GM12891 (cell line): Measurements from ENCODE around the gene MACROH2A1.

ENCODE experiments used
- DNase-seq: peaks from one replicate; pipeline ENCODE4 v3.0.0; 2011; ENCODE audit warnings: low spot score; ENCODE audit not compliant: insufficient read length
- FAIRE-seq: peaks from 2 replicates; lab custom pipeline; 2011; peaks lifted over from hg19 to GRCh38; lab: Jason Lieb, UNC
- PAX5 ChIP-seq: IDR thresholded peaks from 2 replicates; pipeline ENCODE4 v1.6.1; 2011; ENCODE audit warnings: low read length, moderate library complexity, mild to moderate bottlenecking; ENCODE audit not compliant: insufficient read depth, severe bottlenecking
- POLR2A ChIP-seq: IDR thresholded peaks from 2 replicates; pipeline ENCODE4 v1.6.1; 2011; ENCODE audit warnings: low read depth, low read length, control low read depth
- POLR2AphosphoS5 ChIP-seq: IDR thresholded peaks from 2 replicates; pipeline ENCODE4 v1.6.1; 2011; ENCODE audit warnings: low read depth, low read length, control low read depth
- POU2F2 ChIP-seq: IDR thresholded peaks from 2 replicates; pipeline ENCODE4 v1.6.1; 2011; ENCODE audit warnings: low read depth, mild to moderate bottlenecking, control low read depth, low read length, moderate library complexity
- SPI1 ChIP-seq: IDR thresholded peaks from 2 replicates; pipeline ENCODE4 v1.6.1; 2011; ENCODE audit warnings: low read depth, low read length, control low read depth
- TAF1 ChIP-seq: IDR thresholded peaks from 2 replicates; pipeline ENCODE4 v1.6.1; 2011; ENCODE audit warnings: low read depth, low read length, control low read depth

Gene MACROH2A1

GRCh38 chr5:135382106-135382790 is 16.8 kb downstream of the MACROH2A1 start:
- TF ChIP-seq SPI1 (no peak), POU2F2 (no peak), TAF1 (no peak), POLR2A (no peak), PAX5 (no peak)
- FAIRE-seq: no peak
- DNase-seq: no peak

- no peak for DNase-seq
Observed at GRCh38 chr5:135379046-135379654, 19.9 kb downstream of the MACROH2A1 start.

GRCh38 chr5:135377751-135378680 is 21.0 kb downstream of the MACROH2A1 start:
- DNase-seq (no peak), FAIRE-seq (no peak)
- TF ChIP-seq POLR2AphosphoS5: no peak
- TF ChIP-seq POLR2A: no peak
- no peak for TF ChIP-seq TAF1
- TF ChIP-seq SPI1: no peak
- no peak for TF ChIP-seq PAX5
- TF ChIP-seq POU2F2: no peak

More at GRCh38 chr5:135379046-135379654, 19.9 kb downstream of the MACROH2A1 start:
- TF ChIP-seq SPI1 (no peak), POLR2AphosphoS5 (no peak), TAF1 (no peak), PAX5 (no peak), POU2F2 (no peak), POLR2A (no peak)
- no peak for FAIRE-seq

- DNase-seq (peak; percentile 48), FAIRE-seq (peak; percentile 82)
- TF ChIP-seq PAX5 (peak; percentile 39), POU2F2 (no peak), POLR2A (no peak), SPI1 (peak; percentile 27; the same call in 1 of the 2 replicates)
Observed at GRCh38 chr5:135376961-135377624, 21.9 kb downstream of the MACROH2A1 start.

- TF ChIP-seq TAF1 (no peak), PAX5 (no peak), POLR2AphosphoS5 (peak; percentile 31; the same call in 1 of the 2 replicates)
- DNase-seq: no peak
- no peak for FAIRE-seq
Observed at GRCh38 chr5:135375040-135375793, 23.8 kb downstream of the MACROH2A1 start.

- no peak for DNase-seq
- FAIRE-seq: peak; percentile 16
- TF ChIP-seq POU2F2 (no peak), POLR2AphosphoS5 (no peak), PAX5 (no peak), SPI1 (no peak), TAF1 (no peak), POLR2A (no peak)
Observed at GRCh38 chr5:135373736-135374515, 25.1 kb downstream of the MACROH2A1 start.

- TF ChIP-seq POLR2AphosphoS5 (no peak), SPI1 (no peak), POLR2A (no peak), POU2F2 (no peak), PAX5 (no peak), TAF1 (no peak)
- no peak for DNase-seq
- no peak for FAIRE-seq
Observed at GRCh38 chr5:135372654-135373381, 26.2 kb downstream of the MACROH2A1 start.
